Activated naive CD4-positive, alpha-beta T cell treated with anti-CD3 and anti-CD28 coated beads for 36 hours (primary cell): Measurements from ENCODE around the gene PIK3R1. TPM values are rescaled to one million over a fixed set of nuclear protein-coding genes. Genes with fewer than 3 reads are reported as not detected.

ENCODE experiments used
- CTCF ChIA-PET: fragments of 350-600 bp; sonication (Branson Sonifier 250); formaldehyde crosslinking; loops from one replicate; lab custom pipeline; 2021; ENCODE audit warnings: antibody characterized with exemption; lab: Charles Lee
- DNase-seq: peaks from one replicate; pipeline ENCODE4 v3.0.0-alpha.2; 2020
- H3K27ac Mint-ChIP-seq: one replicate; pipeline ENCODE4 v1.8.0; 2021; ENCODE audit warnings: mild to moderate bottlenecking, mixed read lengths
- H3K27me3 Mint-ChIP-seq: one replicate; pipeline ENCODE4 v1.8.0; 2021; ENCODE audit warnings: low read depth, mixed read lengths
- H3K36me3 Mint-ChIP-seq: one replicate; pipeline ENCODE4 v1.8.0; 2021; ENCODE audit warnings: low read depth, mixed read lengths
- H3K4me1 Mint-ChIP-seq: one replicate; pipeline ENCODE4 v1.8.0; 2021; ENCODE audit warnings: low read depth, mixed read lengths
- H3K4me3 Mint-ChIP-seq: one replicate; pipeline ENCODE4 v1.8.0; 2021; ENCODE audit warnings: mild to moderate bottlenecking, moderate library complexity, mixed read lengths
- H3K9me3 Mint-ChIP-seq: one replicate; pipeline ENCODE4 v1.8.0; 2021; ENCODE audit warnings: mixed read lengths
- intact Hi-C: fragments of 100-400 bp; cut with micrococcal nuclease; formaldehyde crosslinking; loops from one replicate; pipeline ENCODE4 v1.15.1; 2023
- total RNA-seq, 2 experiments: library from RNA; stranded (reverse); gene quantifications; one replicate each; pipeline ENCODE4 v1.2.3, GENCODE V29; 2021

The PIK3R1 gene
- total RNA-seq, 2 experiments from 2014 or later = 28.5 to 31.4 TPM

- intact Hi-C loops = loop anchor here (1.0 kb wide), 1 partner anchor 1001 kb away; no protein-coding TSS in a partner anchor
- CTCF ChIA-PET = interaction anchor here (0.7 to 1.8 kb wide), 3 partner anchors 20 to 126 kb away, joined by 3 to 8 read pairs (median 4); partner anchors contain the start of gene PIK3R1
- DNase-seq = no peak
- Mint-ChIP-seq H3K36me3 (no peaks in the 10 kb centered on the region), H3K4me3 (no peak overlapping the region), H3K27ac (no peak overlapping the region), H3K9me3 (no peaks in the 10 kb centered on the region), H3K4me1 (peaks cover 71% of the 10 kb centered on the region), H3K27me3 (no peaks in the 10 kb centered on the region)
Observed at GRCh38 chr5:68247627-68248026, 32.1 kb downstream of the PIK3R1 start.

- no peak overlapping the region for H3K4me3 Mint-ChIP-seq
- peaks cover 70% of the 10 kb centered on the region for H3K4me1 Mint-ChIP-seq
- no peaks in the 10 kb centered on the region for H3K9me3 Mint-ChIP-seq
- intact Hi-C loops = no loop called here
- no peaks in the 10 kb centered on the region for H3K36me3 Mint-ChIP-seq
- CTCF ChIA-PET = no interaction called here
- H3K27ac Mint-ChIP-seq = peak overlapping the region; percentile 0
- no peaks in the 10 kb centered on the region for H3K27me3 Mint-ChIP-seq
- no peak for DNase-seq
Observed at GRCh38 chr5:68248896-68249295, 33.3 kb downstream of the PIK3R1 start.

GRCh38 chr5:68249520-68249919 lies 34.0 kb downstream of the PIK3R1 start:
- H3K4me3 Mint-ChIP-seq = no peak overlapping the region
- H3K36me3 Mint-ChIP-seq = no peaks in the 10 kb centered on the region
- no peak for DNase-seq
- H3K27me3 Mint-ChIP-seq = no peaks in the 10 kb centered on the region
- no peak overlapping the region for H3K27ac Mint-ChIP-seq
- H3K9me3 Mint-ChIP-seq = no peaks in the 10 kb centered on the region
- intact Hi-C loops = no loop called here
- peaks cover 72% of the 10 kb centered on the region for H3K4me1 Mint-ChIP-seq
- CTCF ChIA-PET = interaction anchor here (0.6 to 1.7 kb wide), 5 partner anchors 11 to 677 kb away, joined by 3 to 6 read pairs (median 3); partner anchors contain the start of gene PIK3R1

GRCh38 chr5:68250661-68251298 lies 35.2 kb downstream of the PIK3R1 start:
- CTCF ChIA-PET = interaction anchor here (0.5 to 1.7 kb wide), 7 partner anchors 12 to 1043 kb away, joined by 3 to 6 read pairs (median 4); partner anchors contain the start of gene PIK3R1
- H3K4me3 Mint-ChIP-seq = peak overlapping the region; percentile 11
- no peaks in the 10 kb centered on the region for H3K36me3 Mint-ChIP-seq
- intact Hi-C loops = loop anchor here (1.0 to 10.0 kb wide), 8 partner anchors 10 to 1426 kb away; no protein-coding TSS in a partner anchor
- H3K27ac Mint-ChIP-seq = peak overlapping the region; percentile 74
- H3K9me3 Mint-ChIP-seq = no peaks in the 10 kb centered on the region
- H3K27me3 Mint-ChIP-seq = no peaks in the 10 kb centered on the region
- H3K4me1 Mint-ChIP-seq = peaks cover 78% of the 10 kb centered on the region
- no peak for DNase-seq

- Mint-ChIP-seq H3K36me3 (no peaks in the 10 kb centered on the region), H3K27me3 (no peaks in the 10 kb centered on the region), H3K9me3 (no peaks in the 10 kb centered on the region), H3K4me1 (peaks cover 82% of the 10 kb centered on the region), H3K27ac (no peak overlapping the region), H3K4me3 (no peak overlapping the region)
- intact Hi-C loops = loop anchor here (1.0 to 10.0 kb wide), 8 partner anchors 9 to 1427 kb away; no protein-coding TSS in a partner anchor
- CTCF ChIA-PET = interaction anchor here (0.7 to 1.9 kb wide), 3 partner anchors 13 to 205 kb away, joined by 3 to 6 read pairs (median 3); no protein-coding TSS in a partner anchor
- DNase-seq = peak; percentile 93
Observed at GRCh38 chr5:68251386-68251785, 35.8 kb downstream of the PIK3R1 start.

GRCh38 chr5:68251804-68252522 lies 36.4 kb downstream of the PIK3R1 start:
- intact Hi-C loops = loop anchor here (1.0 to 10.0 kb wide), 10 partner anchors 8 to 1427 kb away; partner anchors contain the start of gene PIK3R1
- CTCF ChIA-PET = interaction anchor here (0.5 to 2.2 kb wide), 11 partner anchors 10 to 204 kb away, joined by 3 to 14 read pairs (median 5); partner anchors contain the start of gene PIK3R1
- no peak for DNase-seq
- Mint-ChIP-seq H3K27ac (peak overlapping the region; percentile 1), H3K4me3 (no peak overlapping the region), H3K4me1 (peaks cover 83% of the 10 kb centered on the region), H3K36me3 (no peaks in the 10 kb centered on the region), H3K9me3 (no peaks in the 10 kb centered on the region), H3K27me3 (no peaks in the 10 kb centered on the region)

- peak overlapping the region; percentile 47 for H3K27ac Mint-ChIP-seq
- peak; percentile 70 for DNase-seq
- CTCF ChIA-PET = interaction anchor here (0.5 to 2.2 kb wide), 22 partner anchors 9 to 963 kb away, joined by 3 to 14 read pairs (median 4); partner anchors contain the start of gene PIK3R1
- H3K36me3 Mint-ChIP-seq = no peaks in the 10 kb centered on the region
- no peaks in the 10 kb centered on the region for H3K27me3 Mint-ChIP-seq
- H3K9me3 Mint-ChIP-seq = no peaks in the 10 kb centered on the region
- peaks cover 91% of the 10 kb centered on the region for H3K4me1 Mint-ChIP-seq
- intact Hi-C loops = loop anchor here (1.0 to 10.0 kb wide), 10 partner anchors 22 to 1428 kb away; partner anchors contain the start of gene PIK3R1
- no peak overlapping the region for H3K4me3 Mint-ChIP-seq
Observed at GRCh38 chr5:68252673-68253623, 37.4 kb downstream of the PIK3R1 start.

GRCh38 chr5:68253624-68254585 lies 38.3 kb downstream of the PIK3R1 start:
- Mint-ChIP-seq H3K27me3 (no peaks in the 10 kb centered on the region), H3K9me3 (no peaks in the 10 kb centered on the region), H3K4me3 (no peak overlapping the region), H3K4me1 (peaks cover 94% of the 10 kb centered on the region), H3K27ac (no peak overlapping the region), H3K36me3 (no peaks in the 10 kb centered on the region)
- CTCF ChIA-PET = interaction anchor here (0.7 to 2.2 kb wide), 17 partner anchors 8 to 1008 kb away, joined by 3 to 13 read pairs (median 3); no protein-coding TSS in a partner anchor
- DNase-seq = no peak
- intact Hi-C loops = loop anchor here (1.0 to 10.0 kb wide), 8 partner anchors 21 to 1429 kb away; no protein-coding TSS in a partner anchor

GRCh38 chr5:68254810-68255209 lies 39.3 kb downstream of the PIK3R1 start:
- peaks cover 93% of the 10 kb centered on the region for H3K4me1 Mint-ChIP-seq
- no peak overlapping the region for H3K27ac Mint-ChIP-seq
- no peaks in the 10 kb centered on the region for H3K9me3 Mint-ChIP-seq
- intact Hi-C loops = loop anchor here (5.0 to 10.0 kb wide), 6 partner anchors 183 to 1430 kb away; no protein-coding TSS in a partner anchor
- CTCF ChIA-PET = interaction anchor here (0.8 to 1.8 kb wide), 7 partner anchors 9 to 1009 kb away, joined by 3 to 8 read pairs (median 3); no protein-coding TSS in a partner anchor
- no peaks in the 10 kb centered on the region for H3K36me3 Mint-ChIP-seq
- H3K27me3 Mint-ChIP-seq = no peaks in the 10 kb centered on the region
- H3K4me3 Mint-ChIP-seq = no peak overlapping the region
- no peak for DNase-seq

GRCh38 chr5:68255305-68256120 lies 40.0 kb downstream of the PIK3R1 start:
- H3K27ac Mint-ChIP-seq = peak overlapping the region; percentile 21
- CTCF ChIA-PET = interaction anchor here (0.9 to 1.8 kb wide), 7 partner anchors 9 to 41 kb away, joined by 3 to 8 read pairs (median 3); no protein-coding TSS in a partner anchor
- H3K36me3 Mint-ChIP-seq = no peaks in the 10 kb centered on the region
- peaks cover 93% of the 10 kb centered on the region for H3K4me1 Mint-ChIP-seq
- H3K27me3 Mint-ChIP-seq = no peaks in the 10 kb centered on the region
- H3K9me3 Mint-ChIP-seq = no peaks in the 10 kb centered on the region
- DNase-seq = no peak
- H3K4me3 Mint-ChIP-seq = peak overlapping the region; percentile 35
- intact Hi-C loops = loop anchor here (10.0 kb wide), 2 partner anchors 271 to 1431 kb away; no protein-coding TSS in a partner anchor
